ENCODE results near the gene CDYL.

The CDYL gene

DNA sequence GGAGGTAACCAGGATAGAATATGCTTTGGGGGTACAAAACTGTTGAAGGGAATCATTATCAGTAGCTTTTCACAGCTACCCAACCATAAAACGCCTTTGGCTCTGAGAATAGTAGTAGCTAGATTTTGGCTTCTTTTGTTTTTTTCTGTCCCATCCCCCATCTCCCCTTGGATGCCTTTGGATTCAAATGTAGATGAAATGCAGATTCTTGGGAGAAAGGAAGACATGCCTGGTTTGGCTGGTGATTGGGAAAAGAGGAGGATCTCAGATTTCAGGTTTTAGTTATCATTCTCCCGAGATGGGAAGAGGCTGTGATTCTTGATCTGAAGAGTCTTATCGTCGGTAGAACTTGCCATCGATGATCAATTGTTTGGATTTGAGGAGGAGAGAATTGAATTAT, 3.5 kb upstream of the CDYL start:
- Histone ChIP-seq H3K4me3 (ENCODE audit: low read depth in 1 of 2, low read length in 2 of 2) (no peak overlapping the region), H3K4me1 (ENCODE audit: control insufficient read depth in 1 of 2, insufficient read depth in 2 of 2, low read length in 2 of 2) (peaks cover 10 to 15% of the 10 kb centered on the region in 2 donors), H3K36me3 (ENCODE audit: control insufficient read depth in 1 of 2, insufficient read depth in 2 of 2, low read length in 2 of 2) (no peaks in the 10 kb centered on the region), H3K9me3 (ENCODE audit: control insufficient read depth in 1 of 2, low read length in 2 of 2) (no peaks in the 10 kb centered on the region), H3K27me3 (ENCODE audit: control insufficient read depth in 1 of 2, insufficient read depth in 2 of 2, low read length in 2 of 2) (no peaks in the 10 kb centered on the region), H3K27ac (ENCODE audit: low read depth, low read length) (no peak overlapping the region), H3K9ac (ENCODE audit: low read depth in 1 of 2, low read length in 2 of 2) (no peak overlapping the region)

DNA sequence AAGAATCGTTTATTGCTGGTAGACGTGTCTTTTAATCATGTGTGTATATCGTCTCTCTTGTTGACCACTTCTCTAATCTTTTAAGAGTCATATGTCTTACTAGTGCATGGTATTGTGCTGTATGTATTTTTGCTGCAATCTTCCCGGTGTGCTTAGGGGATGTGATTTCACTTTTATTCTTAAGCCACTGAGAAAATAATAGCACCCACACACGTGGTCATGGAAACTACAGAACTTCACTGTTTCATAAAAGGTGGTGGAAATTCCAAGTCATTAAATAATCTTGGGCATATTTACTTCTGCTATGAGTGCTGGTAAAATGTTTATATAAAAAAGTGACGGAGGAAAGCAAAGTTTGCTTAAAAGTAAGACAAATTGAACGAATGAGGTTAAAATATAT, 3.0 kb upstream of the CDYL start:
- H3K4me1 ChIP-seq (ENCODE audit: control insufficient read depth in 1 of 2, insufficient read depth in 2 of 2, low read length in 2 of 2): peaks cover 13 to 17% of the 10 kb centered on the region in 2 donors
- no peak overlapping the region for H3K27ac ChIP-seq (ENCODE audit: low read depth, low read length)
- peaks cover 0 to 2% of the 10 kb centered on the region in 2 donors for H3K9me3 ChIP-seq (ENCODE audit: control insufficient read depth in 1 of 2, low read length in 2 of 2)
- H3K4me3 ChIP-seq (ENCODE audit: low read depth in 1 of 2, low read length in 2 of 2): no peak overlapping the region
- no peak overlapping the region for H3K9ac ChIP-seq (ENCODE audit: low read depth in 1 of 2, low read length in 2 of 2)
- H3K36me3 ChIP-seq (ENCODE audit: control insufficient read depth in 1 of 2, insufficient read depth in 2 of 2, low read length in 2 of 2): no peaks in the 10 kb centered on the region
- no peaks in the 10 kb centered on the region for H3K27me3 ChIP-seq (ENCODE audit: control insufficient read depth in 1 of 2, insufficient read depth in 2 of 2, low read length in 2 of 2)

DNA sequence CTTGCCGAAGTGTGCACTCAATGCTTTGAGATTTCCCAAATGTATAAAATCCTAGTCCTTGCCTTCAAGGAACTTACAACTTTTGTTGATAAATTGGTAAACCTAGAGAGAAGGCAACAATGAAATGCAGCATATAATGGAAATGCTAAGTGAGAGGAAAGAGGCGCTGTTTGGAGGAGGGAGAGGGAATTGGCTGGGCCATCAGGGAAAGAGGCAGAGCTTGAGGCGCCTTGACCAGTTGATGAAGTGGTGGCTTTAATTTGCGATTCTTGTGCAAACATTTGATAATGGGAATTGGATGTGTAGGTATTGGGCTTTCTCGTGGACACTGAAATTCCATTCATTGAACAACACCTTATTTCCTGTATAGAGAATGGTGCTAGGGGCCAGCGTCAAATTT, 1.9 kb upstream of the CDYL start:
- peaks cover 0 to 4% of the 10 kb centered on the region in 2 donors for H3K9me3 ChIP-seq (ENCODE audit: control insufficient read depth in 1 of 2, low read length in 2 of 2)
- H3K36me3 ChIP-seq (ENCODE audit: control insufficient read depth in 1 of 2, insufficient read depth in 2 of 2, low read length in 2 of 2): no peaks in the 10 kb centered on the region
- no peak overlapping the region for H3K4me3 ChIP-seq (ENCODE audit: low read depth in 1 of 2, low read length in 2 of 2)
- no peaks in the 10 kb centered on the region for H3K27me3 ChIP-seq (ENCODE audit: control insufficient read depth in 1 of 2, insufficient read depth in 2 of 2, low read length in 2 of 2)
- no peak overlapping the region for H3K27ac ChIP-seq (ENCODE audit: low read depth, low read length)
- peak overlapping the region in 1 of 2 donors; percentile 40 for H3K9ac ChIP-seq (ENCODE audit: low read depth in 1 of 2, low read length in 2 of 2)
- H3K4me1 ChIP-seq (ENCODE audit: control insufficient read depth in 1 of 2, insufficient read depth in 2 of 2, low read length in 2 of 2): peaks cover 13 to 17% of the 10 kb centered on the region in 2 donors

DNA sequence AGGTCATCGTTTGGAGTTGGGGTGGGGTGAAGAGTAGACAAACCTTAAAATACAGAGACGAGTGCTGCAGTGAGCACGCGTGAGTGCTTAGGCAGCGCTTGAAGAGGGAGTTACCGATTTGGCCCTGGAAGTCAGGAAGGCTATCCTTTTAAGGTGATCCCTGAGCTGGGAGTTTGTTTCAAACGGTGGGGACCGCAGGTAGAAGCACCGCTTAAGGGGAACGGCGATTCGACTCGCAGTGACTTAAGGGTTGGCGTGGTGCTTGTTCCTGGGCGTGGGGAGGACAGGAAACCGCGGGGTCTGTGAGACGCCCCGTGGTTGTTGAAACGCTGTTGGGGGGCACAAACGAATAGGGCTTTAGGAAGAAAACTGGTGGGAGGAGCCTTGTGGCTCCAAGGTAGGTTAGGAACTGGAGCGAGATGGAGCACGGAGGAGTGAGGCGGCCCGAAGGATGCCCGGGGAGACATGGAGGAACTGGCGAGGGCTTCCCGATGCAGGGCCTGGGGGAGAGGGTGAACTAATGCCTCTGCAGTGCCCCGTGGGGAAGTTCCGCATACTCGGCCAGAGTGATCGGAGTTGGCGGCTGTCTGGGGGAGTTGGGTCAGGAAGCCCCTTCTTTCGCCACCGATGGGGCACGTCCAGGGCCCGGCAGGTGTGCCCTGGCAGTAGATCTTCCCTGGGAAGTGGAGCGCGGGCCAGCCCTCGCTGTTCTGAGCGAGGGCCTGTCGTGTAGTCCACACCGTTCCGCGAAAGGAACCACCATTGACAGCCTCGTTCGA, 1.3 kb upstream of the CDYL start:
- Histone ChIP-seq H3K27ac (ENCODE audit: low read depth, low read length) (no peak overlapping the region), H3K9ac (ENCODE audit: low read depth in 1 of 2, low read length in 2 of 2) (peak overlapping the region; percentile 40 to 60)

DNA sequence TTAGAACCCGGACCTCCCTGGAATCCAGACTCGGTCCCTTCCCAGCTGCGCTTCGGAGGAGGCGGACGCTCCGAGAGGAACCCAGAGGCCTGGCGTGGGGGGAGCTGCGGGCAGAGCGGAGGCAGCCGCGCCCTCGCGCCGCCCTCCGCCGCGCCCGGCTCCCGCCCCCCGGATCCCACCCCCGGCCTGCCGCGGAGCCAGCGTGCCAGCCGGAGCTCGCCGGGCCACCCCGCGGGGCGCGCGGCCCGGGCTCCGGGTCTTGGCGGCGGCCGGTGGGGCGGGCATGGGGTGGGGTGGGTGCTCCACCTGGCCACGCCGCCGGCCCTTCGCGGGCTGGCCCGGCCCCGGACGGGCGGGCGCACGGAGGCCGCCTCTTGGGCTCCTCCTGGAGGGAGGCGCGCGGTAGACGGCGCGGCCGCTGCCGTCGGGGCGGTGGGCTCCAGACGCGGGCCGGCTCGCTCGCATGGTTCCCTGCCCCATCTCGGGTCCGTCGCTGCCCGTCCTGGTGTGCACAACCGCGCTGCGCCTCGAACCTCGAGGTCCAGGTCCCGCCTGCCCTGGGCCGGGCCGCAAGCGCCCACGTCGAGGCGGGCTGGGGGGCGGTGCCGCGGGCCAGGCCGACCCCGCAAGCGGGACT, 592 bp upstream of the CDYL start:
- Histone ChIP-seq H3K27me3 (ENCODE audit: control insufficient read depth in 1 of 2, insufficient read depth in 2 of 2, low read length in 2 of 2) (no peaks in the 10 kb centered on the region), H3K4me1 (ENCODE audit: control insufficient read depth in 1 of 2, insufficient read depth in 2 of 2, low read length in 2 of 2) (peaks cover 13 to 17% of the 10 kb centered on the region in 2 donors), H3K36me3 (ENCODE audit: control insufficient read depth in 1 of 2, insufficient read depth in 2 of 2, low read length in 2 of 2) (no peaks in the 10 kb centered on the region), H3K4me3 (ENCODE audit: low read depth in 1 of 2, low read length in 2 of 2) (peak overlapping the region; percentile 68 to 76), H3K9me3 (ENCODE audit: control insufficient read depth in 1 of 2, low read length in 2 of 2) (peaks cover 0 to 4% of the 10 kb centered on the region in 2 donors), H3K9ac (ENCODE audit: low read depth in 1 of 2, low read length in 2 of 2) (peak overlapping the region; percentile 40 to 60), H3K27ac (ENCODE audit: low read depth, low read length) (peak overlapping the region; percentile 79)

More for the DNA sequence above, 1.3 kb upstream of the CDYL start:
- no peaks in the 10 kb centered on the region for H3K27me3 ChIP-seq (ENCODE audit: control insufficient read depth in 1 of 2, insufficient read depth in 2 of 2, low read length in 2 of 2)
- H3K36me3 ChIP-seq (ENCODE audit: control insufficient read depth in 1 of 2, insufficient read depth in 2 of 2, low read length in 2 of 2): no peaks in the 10 kb centered on the region
- H3K4me3 ChIP-seq (ENCODE audit: low read depth in 1 of 2, low read length in 2 of 2): peak overlapping the region; percentile 68 to 76
- peaks cover 13 to 17% of the 10 kb centered on the region in 2 donors for H3K4me1 ChIP-seq (ENCODE audit: control insufficient read depth in 1 of 2, insufficient read depth in 2 of 2, low read length in 2 of 2)
- peaks cover 0 to 4% of the 10 kb centered on the region in 2 donors for H3K9me3 ChIP-seq (ENCODE audit: control insufficient read depth in 1 of 2, low read length in 2 of 2)

DNA sequence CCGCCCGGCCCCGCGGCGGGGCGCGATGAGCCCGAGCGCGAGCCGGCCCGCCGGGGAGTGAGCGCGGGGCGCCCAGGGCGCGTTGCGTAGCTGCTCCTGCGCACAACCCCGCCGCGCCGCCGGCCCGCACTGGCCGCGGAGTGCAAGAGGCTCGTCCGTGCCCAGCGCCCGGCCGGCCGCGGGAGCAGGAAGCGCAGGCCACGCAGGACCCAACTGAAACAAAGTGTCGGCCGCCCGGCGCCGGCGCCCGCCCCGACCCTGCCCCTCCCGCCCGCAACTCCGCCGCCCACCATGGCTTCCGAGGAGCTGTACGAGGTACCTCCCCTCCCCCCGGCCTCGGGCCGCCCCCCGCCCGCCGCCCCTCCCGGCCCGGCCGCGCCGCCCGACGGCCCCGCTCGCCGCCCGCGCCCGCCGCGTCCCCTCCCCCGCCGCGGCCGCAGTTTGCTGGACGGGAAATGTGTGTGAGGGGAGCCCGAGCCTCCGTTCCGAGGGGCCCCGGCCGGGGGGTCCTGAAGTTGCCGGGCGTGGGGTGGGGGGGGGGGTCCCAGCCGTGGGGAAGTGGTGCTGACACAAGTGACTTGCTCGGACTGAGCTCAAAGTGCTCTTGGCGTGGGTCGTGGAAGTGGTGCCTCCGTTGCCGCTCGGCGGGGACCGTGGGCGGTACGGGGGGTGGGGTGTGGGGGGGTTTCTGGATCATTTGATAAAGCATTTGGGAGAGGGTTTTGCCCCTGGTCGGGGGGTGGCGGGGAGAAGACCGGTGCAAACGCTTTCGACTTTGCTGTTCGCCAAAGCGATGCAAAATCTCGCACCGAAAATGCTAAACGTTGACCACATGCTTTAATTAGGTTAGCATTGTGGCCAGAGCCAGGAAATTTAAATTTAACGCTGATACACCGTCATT, 539 bp downstream of the CDYL start:
- H3K9ac ChIP-seq (ENCODE audit: low read depth in 1 of 2, low read length in 2 of 2): peak overlapping the region; percentile 20 to 31
- peak overlapping the region; percentile 71 to 78 for H3K4me3 ChIP-seq (ENCODE audit: low read depth in 1 of 2, low read length in 2 of 2)
- peaks cover 0 to 4% of the 10 kb centered on the region in 2 donors for H3K9me3 ChIP-seq (ENCODE audit: control insufficient read depth in 1 of 2, low read length in 2 of 2)
- H3K4me1 ChIP-seq (ENCODE audit: control insufficient read depth in 1 of 2, insufficient read depth in 2 of 2, low read length in 2 of 2): peaks cover 23 to 24% of the 10 kb centered on the region in 2 donors
- H3K36me3 ChIP-seq (ENCODE audit: control insufficient read depth in 1 of 2, insufficient read depth in 2 of 2, low read length in 2 of 2): no peaks in the 10 kb centered on the region
- H3K27me3 ChIP-seq (ENCODE audit: control insufficient read depth in 1 of 2, insufficient read depth in 2 of 2, low read length in 2 of 2): no peaks in the 10 kb centered on the region
- H3K27ac ChIP-seq (ENCODE audit: low read depth, low read length): no peak overlapping the region

DNA sequence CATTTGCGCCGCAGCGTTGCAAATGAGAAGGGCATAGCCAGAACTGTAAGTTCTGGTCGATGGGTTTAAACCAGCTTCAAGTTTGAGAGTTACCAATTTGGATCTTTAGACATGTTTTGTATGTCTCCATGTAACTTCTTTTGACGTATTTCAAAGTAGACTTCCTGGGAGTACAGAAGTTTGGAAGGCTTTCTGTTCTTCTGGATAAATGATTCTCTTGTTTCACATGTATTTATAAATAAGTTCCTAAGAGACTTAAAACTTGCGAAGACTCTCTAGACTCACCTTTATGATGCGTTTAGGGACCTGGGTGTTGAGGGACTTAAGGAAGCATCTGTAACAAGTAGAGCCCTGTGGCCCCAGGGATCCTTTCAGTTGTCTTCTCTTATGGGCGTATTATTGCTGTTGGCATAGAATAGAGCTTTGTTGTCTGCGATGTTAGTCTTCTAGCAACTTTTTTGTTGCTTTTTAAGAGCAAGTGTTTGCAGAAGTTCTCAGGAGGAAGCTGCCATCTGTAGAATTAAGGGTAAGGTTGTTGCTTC, 1.3 kb downstream of the CDYL start:
- Histone ChIP-seq H3K9ac (ENCODE audit: low read depth in 1 of 2, low read length in 2 of 2) (peak overlapping the region; percentile 20 to 31), H3K9me3 (ENCODE audit: control insufficient read depth in 1 of 2, low read length in 2 of 2) (peaks cover 0 to 4% of the 10 kb centered on the region in 2 donors), H3K27me3 (ENCODE audit: control insufficient read depth in 1 of 2, insufficient read depth in 2 of 2, low read length in 2 of 2) (no peaks in the 10 kb centered on the region), H3K4me1 (ENCODE audit: control insufficient read depth in 1 of 2, insufficient read depth in 2 of 2, low read length in 2 of 2) (peaks cover 24 to 25% of the 10 kb centered on the region in 2 donors), H3K36me3 (ENCODE audit: control insufficient read depth in 1 of 2, insufficient read depth in 2 of 2, low read length in 2 of 2) (no peaks in the 10 kb centered on the region), H3K27ac (ENCODE audit: low read depth, low read length) (no peak overlapping the region), H3K4me3 (ENCODE audit: low read depth in 1 of 2, low read length in 2 of 2) (peak overlapping the region; percentile 71 to 78)

DNA sequence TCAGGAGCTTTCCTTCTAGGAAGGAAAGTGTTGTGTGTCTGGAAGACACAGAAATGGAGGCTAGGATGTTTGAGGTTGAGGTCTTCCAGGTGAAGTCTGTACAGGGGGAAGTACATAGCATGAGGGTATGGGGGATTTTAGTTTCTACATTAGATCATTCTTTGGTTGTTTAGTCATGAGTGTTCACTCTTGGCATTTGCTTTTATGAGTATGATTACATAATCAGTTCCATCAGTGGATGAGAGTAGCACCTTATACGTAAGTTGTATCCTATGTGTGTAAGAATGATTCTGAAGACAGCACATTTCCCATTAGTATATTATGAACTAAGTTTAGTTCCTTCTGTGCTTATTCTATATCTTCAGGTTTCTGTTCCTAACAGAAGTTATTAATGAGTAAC, 1.9 kb downstream of the CDYL start:
- Histone ChIP-seq H3K27me3 (ENCODE audit: control insufficient read depth in 1 of 2, insufficient read depth in 2 of 2, low read length in 2 of 2) (no peaks in the 10 kb centered on the region), H3K36me3 (ENCODE audit: control insufficient read depth in 1 of 2, insufficient read depth in 2 of 2, low read length in 2 of 2) (no peaks in the 10 kb centered on the region), H3K9me3 (ENCODE audit: control insufficient read depth in 1 of 2, low read length in 2 of 2) (peaks cover 0 to 4% of the 10 kb centered on the region in 2 donors), H3K4me1 (ENCODE audit: control insufficient read depth in 1 of 2, insufficient read depth in 2 of 2, low read length in 2 of 2) (peaks cover 24 to 25% of the 10 kb centered on the region in 2 donors), H3K9ac (ENCODE audit: low read depth in 1 of 2, low read length in 2 of 2) (no peak overlapping the region), H3K4me3 (ENCODE audit: low read depth in 1 of 2, low read length in 2 of 2) (peak overlapping the region; percentile 71 to 78), H3K27ac (ENCODE audit: low read depth, low read length) (no peak overlapping the region)

DNA sequence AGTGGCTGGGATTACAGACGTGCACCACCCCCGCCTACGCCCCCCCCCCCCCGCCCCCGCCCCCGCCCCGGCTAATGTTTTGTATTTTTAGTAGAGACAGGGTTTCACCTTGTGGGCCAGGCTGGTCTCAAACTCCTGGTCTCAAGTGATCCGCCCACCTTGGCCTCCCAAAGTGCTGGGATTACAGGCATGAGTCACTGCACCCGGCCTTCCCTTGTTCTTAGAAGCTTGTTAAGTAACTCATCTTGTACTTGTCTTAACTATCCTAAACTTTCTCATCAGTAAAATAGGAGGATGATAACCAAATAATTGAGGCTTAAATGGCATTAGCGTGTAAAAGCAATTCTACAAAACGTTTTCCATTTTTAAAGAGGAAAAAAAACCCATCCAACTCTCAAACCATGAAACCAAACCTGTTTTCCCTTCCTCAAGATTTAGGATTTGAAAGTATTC, 4.2 kb downstream of the CDYL start:
- Histone ChIP-seq H3K27ac (ENCODE audit: low read depth, low read length) (no peak overlapping the region), H3K9me3 (ENCODE audit: control insufficient read depth in 1 of 2, low read length in 2 of 2) (peaks cover 0 to 4% of the 10 kb centered on the region in 2 donors), H3K4me1 (ENCODE audit: control insufficient read depth in 1 of 2, insufficient read depth in 2 of 2, low read length in 2 of 2) (peaks cover 15 to 17% of the 10 kb centered on the region in 2 donors), H3K4me3 (ENCODE audit: low read depth in 1 of 2, low read length in 2 of 2) (no peak overlapping the region), H3K9ac (ENCODE audit: low read depth in 1 of 2, low read length in 2 of 2) (no peak overlapping the region), H3K27me3 (ENCODE audit: control insufficient read depth in 1 of 2, insufficient read depth in 2 of 2, low read length in 2 of 2) (no peaks in the 10 kb centered on the region), H3K36me3 (ENCODE audit: control insufficient read depth in 1 of 2, insufficient read depth in 2 of 2, low read length in 2 of 2) (no peaks in the 10 kb centered on the region)
